Tibial nerve (tissue), 4 donors: ENCODE measurements around the gene PRICKLE2.

Experiments used
- CTCF ChIP-seq, 5 experiments: fragments of 200-600 bp in 3 of 5; fragments of 450-650 bp in 2 of 5; sonication (generic) in 3 of 5; IDR thresholded peaks; one replicate each; pipeline ENCODE4 v1.5.1; 2016 to 2019; ENCODE audit warnings: antibody characterized with exemption in 5 of 5, mild to moderate bottlenecking in 3 of 5, moderate library complexity in 2 of 5
- EP300 ChIP-seq, 2 donors: sonication (generic); formaldehyde crosslinking; IDR thresholded peaks; one replicate each; pipeline ENCODE4 v1.6.1; 2017; ENCODE audit warnings: antibody characterized with exemption in 2 of 2, mild to moderate bottlenecking in 1 of 2
- POLR2A ChIP-seq, 2 donors: fragments of 450-650 bp; IDR thresholded peaks; one replicate each; pipeline ENCODE4 v1.6.1; 2017; ENCODE audit warnings: antibody characterized with exemption in 2 of 2, mild to moderate bottlenecking in 2 of 2, moderate library complexity in 2 of 2

DNA sequence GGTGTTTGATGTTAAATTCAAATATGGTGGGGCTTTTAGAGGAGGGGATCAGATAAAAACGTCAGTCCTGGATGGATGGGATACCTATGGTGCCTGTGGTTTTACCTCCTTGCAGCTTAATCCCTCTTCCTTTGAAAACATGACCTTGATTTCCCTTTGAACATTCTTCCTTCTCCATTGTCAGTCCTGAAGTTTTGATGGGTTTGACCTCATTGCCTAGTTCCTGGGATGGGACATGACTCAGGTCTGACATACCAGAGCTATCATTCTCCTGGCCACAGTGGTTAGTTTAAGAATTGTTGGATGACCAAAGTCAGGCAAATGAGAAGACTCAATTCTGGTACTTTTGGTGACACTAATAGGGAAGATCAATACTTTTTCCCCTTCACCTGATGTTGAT, 87.2 kb downstream of the PRICKLE2 start:
- TF ChIP-seq CTCF (IDR thresholded peaks at IDR 0.05) (no peak), POLR2A (IDR thresholded peaks at IDR 0.05) (no peak), EP300 (IDR thresholded peaks at IDR 0.05) (no peak)
